ENCODE results near the gene ATP2C2.

- TF ChIP-seq CTCF (IDR thresholded peaks at IDR 0.05) (no peak), POLR2A (IDR thresholded peaks at IDR 0.05; ENCODE audit: low read depth) (no peak), POLR2AphosphoS5 (IDR thresholded peaks at IDR 0.05) (no peak)
Observed at GRCh38 chr16:84485255-84486010, 117.1 kb downstream of the ATP2C2 start.
